GM19238 (cell line): ENCODE data around the gene KHSRP.

ENCODE experiments used
- DNase-seq: peaks from one replicate; pipeline ENCODE4 v3.0.0; 2011; ENCODE audit warnings: low spot score; ENCODE audit not compliant: insufficient read length

KHSRP gene

DNA sequence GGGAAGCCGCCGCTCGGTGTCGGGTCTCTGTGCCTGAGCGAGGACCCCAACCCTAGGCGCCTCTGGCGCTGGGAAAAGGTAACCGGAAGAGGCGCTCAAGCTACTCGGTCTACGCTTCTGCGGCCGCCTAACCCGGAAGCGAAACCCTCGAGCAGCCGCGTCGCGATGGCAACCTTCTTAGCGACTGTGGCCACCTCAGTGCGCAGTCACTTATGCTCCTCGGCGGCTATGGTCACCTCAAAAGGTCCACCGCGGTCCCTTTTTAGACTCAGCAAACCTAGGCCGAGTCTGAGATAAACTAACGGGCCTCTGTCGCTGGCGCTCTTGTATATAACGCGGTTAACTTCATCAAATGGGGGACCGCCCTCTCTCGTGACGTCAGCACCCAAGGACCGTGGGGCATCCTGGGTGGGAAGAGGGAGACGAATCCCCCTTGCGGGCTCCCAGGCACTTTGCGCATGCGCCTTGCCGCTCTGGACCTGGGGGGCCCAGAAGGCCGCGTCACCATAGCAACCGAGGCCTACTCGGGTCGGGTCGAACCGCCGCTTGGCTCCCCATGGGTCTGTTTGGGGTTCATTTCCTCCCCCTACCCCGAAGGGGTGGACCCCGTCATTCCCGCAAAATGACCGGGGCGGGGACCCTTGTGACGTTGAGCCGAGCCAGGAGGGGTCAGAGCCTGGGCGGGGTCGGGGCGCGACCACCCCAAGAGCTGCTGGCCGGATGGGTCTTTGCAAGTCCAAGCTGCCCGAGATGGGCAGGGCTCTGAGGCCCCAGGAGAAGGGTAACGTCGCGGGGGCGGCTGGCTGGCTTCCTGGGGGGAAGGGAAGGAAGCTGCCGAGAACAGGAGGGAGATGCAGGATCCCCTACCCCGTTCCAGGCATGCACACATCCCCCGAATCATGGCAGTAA lies 31.3 kb downstream of the KHSRP start, which contains the start of gene GTF2F1:
Gene GTF2F1, minus strand, starts transcription at position 91 of the 909 bp plus-strand sequence. CDS start 169 bp downstream, outside the sequence.
- peak; percentile 97 for DNase-seq

DNA sequence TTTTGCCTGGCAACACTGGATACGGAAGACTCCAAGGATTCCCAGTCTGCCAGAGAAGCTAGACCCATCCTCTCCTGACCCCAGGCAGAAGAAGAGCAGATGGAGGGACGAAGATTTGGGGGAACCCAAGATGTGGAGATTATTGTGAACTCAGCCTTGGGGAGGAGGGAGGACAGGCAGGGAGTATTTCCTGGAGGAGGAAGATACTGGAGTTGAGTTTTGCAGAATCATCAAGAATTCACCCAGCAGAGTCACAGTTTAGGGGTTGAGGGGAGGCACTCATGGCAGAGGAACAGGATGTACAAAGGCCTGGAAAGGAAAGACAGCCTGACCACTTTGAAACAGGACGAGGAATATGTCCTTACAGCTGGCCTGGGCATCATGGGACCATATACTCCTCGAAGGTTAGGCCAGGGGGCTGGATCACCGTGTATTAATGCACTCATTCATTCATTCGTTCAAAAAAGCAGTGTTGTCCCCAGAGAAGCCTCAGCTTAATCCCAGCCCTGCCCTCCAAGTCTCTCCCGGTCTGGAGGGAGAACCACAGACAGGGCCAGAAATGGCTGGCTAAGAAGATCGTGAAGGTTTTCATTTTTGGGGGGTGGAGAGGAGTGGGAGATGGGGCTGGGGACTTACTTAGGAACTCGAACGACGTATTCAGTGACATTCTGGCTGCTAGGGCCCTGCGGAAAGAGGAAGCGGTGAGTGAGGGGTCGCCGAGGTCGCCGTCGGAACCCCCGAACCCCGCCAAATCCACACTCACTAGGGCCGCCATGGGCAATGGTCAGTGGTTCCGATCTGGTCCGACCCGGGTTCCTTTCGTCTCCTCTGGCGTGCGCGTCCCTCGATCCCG lies 32.2 kb downstream of the KHSRP start:
- DNase-seq: no peak

DNA sequence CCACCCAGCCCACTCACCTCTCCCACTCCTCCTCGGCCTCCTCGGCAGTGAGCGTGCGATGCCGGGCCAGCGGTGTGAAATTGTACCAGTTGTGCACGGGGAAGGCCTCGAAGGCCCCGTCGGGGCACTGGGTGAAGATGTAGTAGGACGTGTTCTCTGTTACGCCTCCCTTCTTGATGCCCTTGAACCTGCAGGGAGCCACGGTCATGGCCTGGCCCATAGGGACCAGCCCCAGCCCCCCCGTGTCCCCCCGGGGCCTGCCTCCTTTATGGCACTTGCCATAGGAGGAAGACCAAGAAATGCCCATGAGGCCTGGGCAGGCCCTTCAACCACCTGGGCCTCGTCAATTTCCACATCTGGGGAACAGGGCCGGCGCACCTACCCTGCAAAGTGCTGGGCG lies 37.2 kb downstream of the KHSRP start:
- no peak for DNase-seq

DNA sequence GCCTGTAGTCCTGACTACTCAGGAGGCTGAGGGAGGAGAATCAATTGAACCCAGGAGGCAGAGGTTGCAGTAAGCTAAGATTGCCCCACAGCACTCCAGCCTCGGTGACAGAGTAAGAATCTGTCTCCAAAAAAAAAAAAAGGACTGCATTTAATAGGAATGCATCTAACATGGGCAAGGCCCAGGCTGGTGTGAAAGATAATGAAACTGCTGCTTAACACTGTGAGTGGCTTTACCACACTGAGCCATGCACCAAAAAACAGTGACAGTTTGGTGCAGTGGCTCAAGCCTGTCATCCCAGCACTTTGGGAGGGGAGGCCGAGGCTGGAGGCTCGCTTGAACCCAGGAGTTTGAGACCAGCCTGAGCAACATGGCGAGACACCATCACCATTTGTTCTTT lies 40.2 kb downstream of the KHSRP start:
- no peak for DNase-seq

DNA sequence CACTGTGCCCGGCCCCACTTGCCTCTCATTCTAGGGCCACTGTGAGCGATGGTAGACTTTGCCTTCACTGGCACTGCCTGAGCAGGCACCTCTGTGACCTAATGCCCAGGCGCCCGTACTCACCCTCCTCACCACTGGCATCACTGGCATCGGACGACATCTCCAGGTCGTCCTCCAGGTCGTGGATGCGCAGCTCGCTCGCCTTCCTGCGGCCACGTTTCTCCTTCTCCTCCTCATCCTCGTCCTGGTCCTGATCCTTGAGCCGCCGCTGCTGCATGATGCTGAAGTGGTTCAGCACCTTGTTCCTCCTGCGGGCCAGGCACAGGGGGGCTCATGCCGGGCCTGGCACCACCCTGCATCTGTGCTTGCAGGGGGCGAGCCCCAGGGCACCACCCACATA lies 41.4 kb downstream of the KHSRP start:
- no peak for DNase-seq

DNA sequence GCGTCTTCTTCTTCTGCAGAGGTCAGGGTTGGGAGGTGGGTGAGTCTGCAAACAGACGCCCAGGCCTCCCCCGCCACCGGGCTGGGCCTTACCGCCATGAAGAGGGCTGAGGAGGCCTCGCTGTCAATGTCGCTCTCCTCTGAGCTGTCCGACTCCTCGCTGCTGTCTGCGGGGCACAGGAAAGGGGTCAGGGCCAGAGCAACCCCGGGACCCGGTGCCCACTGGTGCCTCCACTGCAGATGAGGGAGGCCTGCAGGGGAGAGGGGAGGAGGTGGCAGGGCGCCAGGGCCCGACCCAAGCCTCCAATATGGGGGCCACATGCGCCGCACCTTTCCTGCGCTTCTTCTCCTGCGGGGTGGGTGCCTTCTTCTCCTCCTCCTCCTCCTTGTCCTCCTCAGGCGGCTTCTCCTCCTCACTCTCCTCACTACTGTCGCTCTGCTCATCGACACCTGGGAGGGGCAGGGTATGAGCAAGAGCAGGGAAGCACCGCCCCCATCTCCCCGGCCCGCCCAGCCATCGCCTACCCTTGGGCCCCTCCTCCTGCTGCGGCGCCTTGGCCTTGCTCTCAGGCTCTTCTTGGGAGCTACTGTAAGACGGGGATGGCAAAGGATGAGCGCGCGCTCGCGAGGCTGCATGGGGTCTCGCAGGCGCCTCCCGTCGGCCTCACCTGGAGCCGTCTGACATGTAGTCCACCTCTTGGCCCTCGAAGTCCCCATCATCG lies 43.4 kb downstream of the KHSRP start:
- no peak for DNase-seq

DNA sequence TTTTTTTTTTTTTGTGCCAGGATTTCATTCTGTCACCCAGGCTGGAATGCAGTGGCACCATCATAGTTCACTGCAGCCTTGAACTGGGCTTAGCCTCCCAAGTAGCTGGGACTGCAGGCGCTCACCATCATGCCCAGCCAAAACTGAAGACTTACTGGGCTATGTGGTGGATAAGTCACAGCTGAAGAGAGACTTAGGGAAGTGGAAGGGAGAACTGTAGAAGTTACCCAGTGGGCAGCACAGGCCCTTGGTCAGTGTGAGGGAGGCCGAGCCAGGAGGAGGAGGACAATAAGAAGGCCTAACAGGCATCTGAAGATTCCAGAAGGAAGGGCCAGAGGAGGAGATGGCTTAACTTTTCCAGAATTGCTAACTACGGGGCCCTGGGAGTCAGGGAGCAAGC lies 44.9 kb downstream of the KHSRP start:
- no peak for DNase-seq

DNA sequence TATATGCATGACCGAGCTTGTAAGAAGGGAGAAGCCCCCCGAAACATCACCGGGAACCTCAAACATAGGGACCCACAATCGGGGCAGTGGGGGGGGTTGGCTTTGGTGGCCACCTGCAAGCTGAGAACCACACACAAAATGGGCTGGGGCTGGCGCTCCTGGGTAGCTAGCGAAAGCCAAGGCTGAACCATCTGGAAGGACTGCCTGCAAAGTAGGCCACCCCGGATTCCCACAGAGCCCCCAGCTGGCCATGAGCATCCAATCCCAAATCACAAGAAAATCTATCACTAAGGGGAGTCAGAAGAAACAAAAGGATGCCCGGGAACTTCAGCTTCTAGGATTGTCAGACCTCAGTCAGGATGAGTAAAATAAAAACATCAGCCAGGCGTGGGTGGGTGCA lies 46.1 kb downstream of the KHSRP start:
- DNase-seq: no peak

- no peak for DNase-seq
Observed at GRCh38 chr19:6378041-6378440, 46.6 kb downstream of the KHSRP start.

- DNase-seq: no peak
Observed at GRCh38 chr19:6376512-6377190, 48.0 kb downstream of the KHSRP start.

DNA sequence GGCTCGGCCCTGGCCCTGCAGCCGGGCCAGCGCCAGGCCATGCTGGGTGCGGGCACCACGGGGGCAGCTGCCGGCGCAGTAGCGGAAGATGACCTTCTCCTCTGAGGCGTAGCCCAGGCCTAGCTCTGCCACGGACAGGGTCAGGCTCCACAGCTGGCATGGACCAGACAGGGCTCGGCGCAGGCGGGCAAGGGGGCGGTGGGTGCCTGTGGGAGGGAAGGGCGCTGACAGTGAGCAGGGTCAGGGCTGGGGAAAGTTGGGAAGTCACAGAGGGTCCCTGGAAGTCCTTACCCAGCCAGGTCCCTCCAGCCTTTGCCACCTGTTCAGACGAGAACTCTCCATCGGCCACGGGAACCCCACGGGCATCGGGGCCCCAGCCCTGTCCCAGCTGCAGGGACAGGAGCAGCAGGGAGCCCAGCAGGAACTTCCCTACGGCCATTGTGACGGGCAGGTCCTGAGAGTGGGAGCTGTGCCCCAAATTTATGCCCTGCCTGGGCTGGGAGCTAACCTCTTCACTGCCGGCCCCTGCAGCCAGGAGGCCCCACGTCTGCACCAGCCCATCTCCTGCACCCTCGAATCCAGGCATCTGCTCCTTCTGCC lies 49.1 kb downstream of the KHSRP start, which contains the start of gene PSPN:
Gene PSPN, minus strand, starts transcription at position 523 of the 600 bp plus-strand sequence. Its CDS starts 84 bp downstream, at position 439.
- DNase-seq: no peak

GRCh38 chr19:6374711-6375410 lies 49.8 kb downstream of the KHSRP start:
- DNase-seq: no peak

DNA sequence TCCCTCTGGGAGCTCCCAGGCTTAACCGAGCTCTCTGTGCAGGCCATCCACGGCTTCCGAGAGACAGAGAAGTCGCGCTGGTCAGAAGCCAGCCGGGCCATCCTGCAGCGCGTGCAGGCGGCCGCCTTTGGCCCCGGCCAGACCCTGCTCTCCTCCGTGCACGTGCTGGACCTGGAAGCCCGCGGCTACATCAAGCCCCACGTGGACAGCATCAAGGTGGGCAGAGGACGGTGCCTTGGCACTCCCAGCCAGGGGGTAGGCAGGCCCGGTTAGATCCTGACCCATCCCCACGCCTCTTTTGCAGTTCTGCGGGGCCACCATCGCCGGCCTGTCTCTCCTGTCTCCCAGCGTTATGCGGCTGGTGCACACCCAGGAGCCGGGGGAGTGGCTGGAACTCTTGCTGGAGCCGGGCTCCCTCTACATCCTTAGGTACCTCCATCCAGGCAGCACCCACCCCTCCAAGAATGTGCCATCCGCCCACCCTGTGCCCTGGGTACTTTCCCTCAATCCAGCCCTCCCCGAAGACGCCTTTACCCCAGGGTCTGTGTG lies 50.4 kb downstream of the KHSRP start:
- no peak for DNase-seq

DNA sequence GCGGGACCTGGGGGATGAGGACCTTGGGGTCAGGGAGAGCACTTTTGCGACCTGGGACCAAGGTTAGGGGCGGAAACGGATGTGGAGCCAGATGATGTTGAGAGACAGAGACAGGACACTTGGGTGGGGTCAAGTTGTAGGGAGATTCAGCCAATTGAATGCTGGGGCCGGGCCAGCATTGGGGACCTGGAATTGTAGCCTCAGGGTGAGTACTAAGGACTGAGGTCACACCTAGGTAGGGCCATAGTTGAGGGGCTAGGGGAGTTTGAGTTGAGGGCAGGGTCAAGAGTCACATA lies 50.9 kb downstream of the KHSRP start:
- no peak for DNase-seq

GRCh38 chr19:6373096-6373812 lies 51.4 kb downstream of the KHSRP start:
- DNase-seq: peak; percentile 91

GRCh38 chr19:6372594-6373095 lies 52.0 kb downstream of the KHSRP start, which contains the start of gene ALKBH7:
Gene ALKBH7, plus strand, starts transcription at chr19:6372794. Its CDS starts 27 bp downstream, at chr19:6372821.
- peak; percentile 91 for DNase-seq

- DNase-seq: no peak
Observed at GRCh38 chr19:6364353-6364752, 60.3 kb downstream of the KHSRP start.
